HS-27A (cell line): ENCODE results near the gene PLD5.
"Not testable (repeated sequence)": the region's sequence is repeated elsewhere in the genome, so short reads cannot be mapped to it uniquely, and the experiment has no call there.

Experiments
- DNase-seq: peaks from one replicate; pipeline ENCODE4 v3.0.0-alpha.2; 2012; ENCODE audit warnings: low read depth, missing footprints

The PLD5 gene

GRCh38 chr1:242212401-242212800, 312.1 kb downstream of the PLD5 start:
- DNase-seq: no peak

GRCh38 chr1:242211254-242212022, 313.1 kb downstream of the PLD5 start:
- DNase-seq: no peak

GRCh38 chr1:242210316-242210715, 314.2 kb downstream of the PLD5 start:
- not testable (repeated sequence) for DNase-seq

DNA sequence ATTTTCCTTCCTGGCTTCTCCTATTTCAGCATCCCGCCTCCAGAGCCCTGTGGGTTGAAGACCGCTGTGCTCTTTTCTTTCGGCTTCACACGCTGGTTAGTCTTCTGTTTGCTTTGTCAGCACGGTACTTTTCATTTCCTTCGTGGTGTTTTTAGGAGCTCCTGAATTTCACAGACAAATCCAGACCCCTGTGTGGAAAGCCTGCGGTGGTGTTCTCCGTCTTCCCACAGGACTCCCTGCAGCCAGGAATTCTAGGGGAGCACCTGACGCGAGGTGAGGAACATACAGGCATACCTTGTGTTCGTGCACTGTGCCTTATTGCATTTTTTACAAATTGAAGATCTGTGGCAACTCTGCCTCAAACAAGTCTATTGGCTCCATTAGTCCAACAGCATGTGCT, 315.4 kb downstream of the PLD5 start:
- DNase-seq: no peak

GRCh38 chr1:242208021-242208420, 316.5 kb downstream of the PLD5 start:
- DNase-seq: no peak

DNA sequence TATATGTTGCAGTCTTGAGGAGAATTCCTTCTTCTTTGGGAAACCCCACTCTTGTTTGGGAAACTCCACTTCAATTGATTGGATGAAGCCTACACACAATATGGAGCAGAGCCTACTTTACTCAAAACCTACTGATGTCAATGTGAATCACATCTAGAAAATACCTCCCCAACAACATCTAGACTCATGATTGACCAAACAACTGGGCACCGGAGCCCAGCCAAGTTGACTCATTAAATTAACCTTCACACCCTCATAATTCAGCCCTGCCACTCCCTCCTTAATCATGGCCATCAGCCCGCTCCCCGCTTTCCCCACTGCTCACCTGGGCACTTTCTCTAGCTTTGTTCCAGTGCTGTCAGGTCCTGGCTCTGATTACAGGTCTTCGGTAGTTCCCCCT, 317.5 kb downstream of the PLD5 start:
- no peak for DNase-seq

DNA sequence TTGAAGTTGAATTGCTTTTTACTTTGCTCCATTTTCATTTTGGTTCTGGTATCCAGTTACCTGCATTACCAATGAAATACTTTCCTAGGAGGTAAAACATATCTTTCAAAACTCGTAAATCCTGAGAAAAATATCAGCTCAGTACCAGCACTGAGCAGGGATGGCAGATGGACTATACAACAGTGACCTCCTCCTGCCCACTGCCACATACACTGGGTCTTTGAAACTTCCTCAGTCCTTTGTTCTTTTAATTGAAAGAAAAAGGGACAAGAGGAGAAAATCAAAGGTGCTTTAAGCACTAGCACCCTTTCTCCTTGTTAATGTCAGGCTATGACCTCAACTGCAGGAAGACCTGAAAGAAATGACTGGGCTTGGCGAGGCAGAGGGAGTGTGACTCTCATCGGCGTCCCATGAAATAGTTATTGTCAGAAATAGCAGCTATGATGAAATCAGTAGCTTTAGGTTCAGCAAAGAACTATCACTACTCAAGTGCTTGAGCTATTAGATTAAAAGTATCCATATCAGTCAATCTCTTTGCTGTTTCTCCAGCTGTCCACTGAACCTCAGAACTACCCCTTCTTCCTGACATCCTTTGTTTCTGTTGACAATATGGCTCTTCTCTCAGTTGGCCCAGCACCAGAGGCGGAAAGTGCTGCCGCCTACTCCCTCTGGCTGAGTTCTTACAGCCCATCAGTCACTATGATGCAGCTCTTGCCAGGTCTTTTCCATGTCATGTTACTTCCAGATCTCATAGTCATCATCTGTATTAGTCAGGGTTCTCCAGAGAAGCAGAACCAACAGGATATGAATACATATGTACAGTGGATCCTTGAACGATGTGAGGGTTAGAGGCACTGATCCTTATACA, 318.6 kb downstream of the PLD5 start:
- DNase-seq: no peak

DNA sequence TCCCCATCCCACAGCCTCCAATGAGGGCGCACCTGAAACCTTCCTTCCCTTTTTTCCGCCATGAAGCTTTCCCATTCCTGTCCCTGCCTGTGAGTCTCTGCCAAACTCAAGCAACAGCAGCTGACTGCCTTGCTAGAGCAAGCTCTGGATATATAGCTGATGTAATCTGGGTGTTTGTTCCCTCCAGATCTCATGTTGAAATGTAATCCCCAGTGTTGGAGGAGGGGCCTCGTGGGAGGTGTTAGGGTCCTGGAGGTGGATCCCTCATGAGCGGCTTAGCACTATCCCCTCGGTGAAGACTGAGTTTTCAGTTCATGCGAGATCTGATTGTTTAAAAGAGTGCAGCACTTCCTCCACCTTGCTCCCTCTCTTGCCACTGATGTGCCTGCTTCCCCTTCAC, 321.2 kb downstream of the PLD5 start:
- DNase-seq: no peak

DNA sequence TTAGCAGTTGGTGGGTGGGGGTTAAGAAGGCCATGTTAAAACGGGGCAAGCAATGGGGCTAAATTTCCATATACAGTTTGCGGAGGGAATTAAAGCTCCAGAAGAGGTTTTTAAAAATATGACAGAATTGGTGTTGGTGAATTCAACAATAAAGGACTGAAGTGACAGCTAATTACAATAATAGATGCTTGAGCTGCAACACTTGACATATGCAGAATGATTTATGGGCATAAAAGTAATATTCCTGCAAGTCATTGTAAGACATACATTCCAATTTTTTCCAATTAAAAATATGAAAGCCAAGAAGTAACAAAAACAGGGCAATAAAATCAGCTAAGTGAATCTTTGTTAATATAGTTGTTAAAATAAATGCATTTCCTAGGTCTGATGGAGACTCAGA, 323.4 kb downstream of the PLD5 start:
- no peak for DNase-seq

GRCh38 chr1:242199776-242200458, 324.6 kb downstream of the PLD5 start:
- no peak for DNase-seq

- DNase-seq: no peak
These were observed 326.3 kb downstream of the PLD5 start for GRCh38 chr1:242197907-242198820.

- no peak for DNase-seq
These were observed 327.6 kb downstream of the PLD5 start for GRCh38 chr1:242196914-242197313.

DNA sequence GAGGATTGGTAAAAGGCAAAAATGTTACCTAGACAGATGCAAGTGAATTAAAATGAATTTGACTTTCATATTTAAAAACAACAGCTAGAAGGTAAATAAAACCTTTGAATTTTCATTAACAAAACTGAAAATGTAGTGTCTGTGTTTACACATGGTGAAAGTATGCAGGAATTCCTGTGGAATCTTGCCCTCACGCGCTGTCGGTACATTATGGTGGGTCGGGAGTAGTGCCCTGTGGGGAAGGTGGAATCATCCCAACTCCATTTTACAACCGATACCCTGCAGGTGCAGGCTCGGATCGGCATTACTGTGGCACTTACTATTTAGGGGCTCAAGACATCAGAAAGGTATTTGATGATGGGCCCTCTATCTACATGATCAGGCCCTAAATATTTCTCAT, 328.4 kb downstream of the PLD5 start:
- DNase-seq: no peak

DNA sequence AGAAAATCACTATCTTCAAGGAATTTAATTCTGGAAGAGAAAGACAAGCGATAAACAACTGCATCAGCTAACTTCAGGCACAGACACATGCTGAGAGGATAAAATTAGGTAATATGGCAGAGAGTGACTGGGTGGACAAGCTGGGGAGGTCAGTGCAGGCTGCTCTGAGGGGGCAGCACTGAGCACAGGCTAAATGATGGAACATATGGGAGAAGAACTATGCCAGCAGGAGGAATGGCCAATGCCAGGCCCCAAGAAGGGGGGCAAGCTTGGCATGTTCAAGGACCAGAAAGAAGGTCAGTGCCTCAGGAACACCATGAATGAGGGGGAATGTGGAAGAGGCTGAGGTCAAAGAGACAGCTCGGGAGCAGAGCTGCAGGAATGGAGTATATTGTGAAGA, 334.9 kb downstream of the PLD5 start:
- DNase-seq: no peak

GRCh38 chr1:242187816-242188215, 336.7 kb downstream of the PLD5 start:
- DNase-seq: no peak

- DNase-seq: no peak
These were observed 337.3 kb downstream of the PLD5 start for GRCh38 chr1:242187171-242187570.

GRCh38 chr1:242185731-242186130, 338.8 kb downstream of the PLD5 start:
- DNase-seq: no peak

- DNase-seq: no peak
These were observed 339.5 kb downstream of the PLD5 start for GRCh38 chr1:242184955-242185354.

GRCh38 chr1:242179767-242180166, 344.7 kb downstream of the PLD5 start:
- DNase-seq: not testable (repeated sequence)

- no peak for DNase-seq
These were observed 345.4 kb downstream of the PLD5 start for GRCh38 chr1:242178924-242179708.

DNA sequence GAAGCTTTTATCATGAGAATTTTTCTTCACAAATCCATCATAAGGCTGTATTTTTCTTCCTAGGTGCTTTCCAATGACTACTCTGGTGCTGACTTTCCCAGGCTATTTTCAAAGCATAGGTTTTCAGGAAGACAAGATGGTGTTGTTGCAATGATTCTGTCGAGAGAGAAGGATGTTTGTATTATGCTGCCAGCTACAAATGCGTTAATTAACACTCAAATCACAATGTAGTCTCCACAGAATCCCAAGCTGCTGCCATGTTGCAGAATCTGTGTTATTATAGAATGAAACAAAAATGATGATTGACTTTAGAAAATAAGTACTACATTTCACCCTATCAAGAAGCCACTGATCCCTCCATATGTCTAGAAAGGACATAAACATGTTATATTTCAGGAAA, 346.1 kb downstream of the PLD5 start:
- DNase-seq: no peak
